ENCODE data around the gene INVS. TPM values are rescaled to one million over a fixed set of nuclear protein-coding genes. Genes with fewer than 3 reads are reported as not detected.
"Not testable (repeated sequence)": the region's sequence is repeated elsewhere in the genome, so short reads cannot be mapped to it uniquely, and the experiment has no call there.

INVS gene
- total RNA-seq, 1 experiment from 2014 or later, result 30.1 TPM

GRCh38 chr9:100126423-100126822 lies 27.4 kb downstream of the INVS start:
- peaks cover 5% of the 10 kb centered on the region; the same call in 1 of the 2 replicates for H3K4me1 ChIP-seq
- DNase-seq, result no peak
- H3K9me3 ChIP-seq (replicated peaks), result peaks cover 9% of the 10 kb centered on the region
- no peak overlapping the region for H3K27ac ChIP-seq
- no peak overlapping the region for H3K4me3 ChIP-seq
- peaks cover 48% of the 10 kb centered on the region for H3K36me3 ChIP-seq
- H3K27me3 ChIP-seq, result no peaks in the 10 kb centered on the region

- H3K4me3 ChIP-seq, result no peak overlapping the region
- no peak overlapping the region for H3K27ac ChIP-seq
- DNase-seq, result no peak
- no peaks in the 10 kb centered on the region for H3K9me3 ChIP-seq (replicated peaks)
- H3K36me3 ChIP-seq, result peaks cover 44% of the 10 kb centered on the region
- H3K4me1 ChIP-seq, result 0 out of 2 replicates have a peak, but pooled peaks cover 3% of the 10 kb centered on the region
- H3K27me3 ChIP-seq, result no peaks in the 10 kb centered on the region
Measured at GRCh38 chr9:100129772-100130171, 30.7 kb downstream of the INVS start.

- no peak overlapping the region for H3K4me3 ChIP-seq
- DNase-seq, result no peak
- H3K4me1 ChIP-seq, result 0 out of 2 replicates have a peak, but pooled peaks cover 3% of the 10 kb centered on the region
- H3K36me3 ChIP-seq, result peaks cover 39% of the 10 kb centered on the region
- no peak overlapping the region for H3K27ac ChIP-seq
- no peaks in the 10 kb centered on the region for H3K27me3 ChIP-seq
- no peaks in the 10 kb centered on the region for H3K9me3 ChIP-seq (replicated peaks)
Measured at GRCh38 chr9:100131216-100131615, 32.2 kb downstream of the INVS start.

GRCh38 chr9:100131875-100132430 lies 32.9 kb downstream of the INVS start:
- H3K27me3 ChIP-seq, result no peaks in the 10 kb centered on the region
- H3K27ac ChIP-seq, result no peak overlapping the region
- no peaks in the 10 kb centered on the region for H3K9me3 ChIP-seq (replicated peaks)
- H3K4me3 ChIP-seq, result no peak overlapping the region
- H3K4me1 ChIP-seq, result 0 out of 2 replicates have a peak, but pooled peaks cover 3% of the 10 kb centered on the region
- peaks cover 32% of the 10 kb centered on the region for H3K36me3 ChIP-seq
- no peak for DNase-seq

- H3K27me3 ChIP-seq, result no peaks in the 10 kb centered on the region
- no peak overlapping the region for H3K4me3 ChIP-seq
- 0 out of 2 replicates have a peak, but pooled peaks cover 3% of the 10 kb centered on the region for H3K4me1 ChIP-seq
- peaks cover 13% of the 10 kb centered on the region for H3K36me3 ChIP-seq
- H3K27ac ChIP-seq, result no peak overlapping the region
- DNase-seq, result no peak
- no peaks in the 10 kb centered on the region for H3K9me3 ChIP-seq (replicated peaks)
Measured at GRCh38 chr9:100134731-100135130, 35.7 kb downstream of the INVS start.

- H3K9me3 ChIP-seq (replicated peaks); H3K4me1 ChIP-seq; DNase-seq; H3K36me3 ChIP-seq; H3K4me3 ChIP-seq; H3K27me3 ChIP-seq; H3K27ac ChIP-seq: not testable (repeated sequence)
Measured at GRCh38 chr9:100136799-100137198, 37.8 kb downstream of the INVS start.

DNA sequence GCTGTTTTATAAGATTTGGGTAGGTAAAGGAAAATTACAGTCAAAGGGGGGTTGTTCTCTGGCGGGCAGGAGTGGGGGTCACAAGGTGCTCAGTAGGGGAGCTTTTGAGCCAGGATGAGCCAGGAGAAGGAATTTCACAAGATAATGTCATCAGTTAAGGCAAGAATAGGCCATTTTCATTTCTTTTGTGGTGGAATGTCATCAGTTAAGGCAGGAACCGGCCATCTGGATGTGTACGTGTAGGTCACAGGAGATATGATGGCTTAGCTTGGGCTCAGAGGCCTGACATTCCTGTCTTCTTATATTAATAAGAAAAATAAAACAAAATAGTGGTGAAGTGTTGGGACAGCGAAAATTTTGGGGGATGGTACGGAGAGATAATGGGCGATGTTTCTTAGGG lies 41.3 kb downstream of the INVS start:
- not testable (repeated sequence) for DNase-seq; H3K4me1 ChIP-seq; H3K27me3 ChIP-seq; H3K36me3 ChIP-seq; H3K9me3 ChIP-seq (replicated peaks); H3K4me3 ChIP-seq; H3K27ac ChIP-seq

DNA sequence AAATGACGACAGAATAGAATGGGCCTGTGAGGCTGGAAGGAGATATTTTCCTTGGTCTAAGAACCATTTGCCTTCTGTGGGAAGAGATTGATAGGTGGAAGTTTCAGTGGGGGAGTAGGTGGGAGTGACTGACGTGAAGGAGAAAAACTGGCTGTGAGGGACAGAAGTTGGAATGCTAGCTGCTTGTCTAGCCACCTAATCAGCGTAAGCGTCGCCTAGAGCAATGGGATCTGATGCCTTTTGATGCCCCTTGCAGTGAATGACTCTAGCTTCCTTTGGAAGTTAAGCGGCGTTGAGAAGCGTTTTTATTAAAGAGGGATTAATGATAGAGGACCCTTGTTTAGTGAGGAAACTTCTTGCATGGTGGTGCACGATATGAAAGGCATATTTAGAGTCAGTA lies 42.8 kb downstream of the INVS start:
- H3K4me1 ChIP-seq; H3K27me3 ChIP-seq; DNase-seq; H3K9me3 ChIP-seq (replicated peaks); H3K36me3 ChIP-seq; H3K4me3 ChIP-seq; H3K27ac ChIP-seq: not testable (repeated sequence)

- H3K36me3 ChIP-seq; H3K4me3 ChIP-seq; H3K27ac ChIP-seq; H3K27me3 ChIP-seq; H3K4me1 ChIP-seq; DNase-seq; H3K9me3 ChIP-seq (replicated peaks): not testable (repeated sequence)
Measured at GRCh38 chr9:100145167-100145934, 46.3 kb downstream of the INVS start.

DNA sequence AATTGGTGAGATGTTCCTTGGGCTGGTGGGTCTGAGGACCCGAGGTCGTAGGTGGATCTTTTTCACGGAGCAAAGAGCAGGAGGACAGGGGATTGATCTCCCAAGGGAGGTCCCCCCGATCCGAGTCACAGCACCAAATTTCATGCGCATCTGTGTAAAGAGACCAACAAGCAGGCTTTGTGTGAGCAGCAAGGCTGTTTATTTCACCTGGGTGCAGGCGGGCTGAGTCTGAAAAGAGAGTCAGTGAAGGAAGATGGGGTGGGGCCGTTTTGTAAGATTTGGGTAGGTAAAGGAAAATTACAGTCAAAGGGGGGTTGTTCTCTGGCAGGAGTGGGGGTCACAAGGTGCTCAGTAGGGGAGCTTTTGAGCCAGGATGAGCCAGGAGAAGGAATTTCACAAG lies 46.9 kb downstream of the INVS start:
- not testable (repeated sequence) for H3K9me3 ChIP-seq (replicated peaks); DNase-seq; H3K27ac ChIP-seq; H3K36me3 ChIP-seq; H3K4me3 ChIP-seq; H3K27me3 ChIP-seq; H3K4me1 ChIP-seq

DNA sequence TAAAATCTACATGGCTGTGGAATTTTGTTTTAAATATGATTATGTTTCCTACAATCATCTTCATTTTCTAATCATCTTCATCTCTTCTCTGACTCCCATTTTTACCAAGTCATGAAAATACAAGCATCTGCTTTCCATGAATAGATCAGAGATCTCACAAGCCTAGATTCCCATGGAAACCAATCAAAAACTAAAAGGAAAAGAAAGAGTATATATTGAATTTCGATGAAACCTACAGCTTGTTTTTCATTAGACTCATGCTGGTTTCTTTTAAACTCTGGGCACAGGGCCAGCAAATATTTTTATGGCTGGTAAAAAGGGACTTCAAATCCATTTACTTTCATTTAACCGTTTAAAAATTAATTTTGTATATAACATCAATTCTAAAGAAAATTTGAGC lies 51.2 kb downstream of the INVS start:
- H3K36me3 ChIP-seq, result no peaks in the 10 kb centered on the region; the same call in 1 of the 2 replicates
- no peaks in the 10 kb centered on the region for H3K4me1 ChIP-seq
- no peaks in the 10 kb centered on the region for H3K27me3 ChIP-seq
- no peak overlapping the region for H3K4me3 ChIP-seq
- H3K9me3 ChIP-seq (replicated peaks), result no peaks in the 10 kb centered on the region; the same call in 1 of the 2 replicates
- DNase-seq, result no peak
- H3K27ac ChIP-seq, result no peak overlapping the region

- no peaks in the 10 kb centered on the region for H3K4me1 ChIP-seq
- peaks cover 2% of the 10 kb centered on the region; the same call in 1 of the 2 replicates for H3K36me3 ChIP-seq
- H3K9me3 ChIP-seq (replicated peaks), result no peaks in the 10 kb centered on the region
- H3K27ac ChIP-seq, result no peak overlapping the region
- H3K4me3 ChIP-seq, result no peak overlapping the region
- no peaks in the 10 kb centered on the region for H3K27me3 ChIP-seq
- no peak for DNase-seq
Measured at GRCh38 chr9:100160021-100160420, 61.0 kb downstream of the INVS start.

- no peak for DNase-seq
- no peak overlapping the region for H3K27ac ChIP-seq
- H3K4me3 ChIP-seq, result no peak overlapping the region
- H3K9me3 ChIP-seq (replicated peaks), result no peaks in the 10 kb centered on the region
- H3K4me1 ChIP-seq, result no peaks in the 10 kb centered on the region
- peaks cover 5% of the 10 kb centered on the region; the same call in 1 of the 2 replicates for H3K36me3 ChIP-seq
- no peaks in the 10 kb centered on the region for H3K27me3 ChIP-seq
Measured at GRCh38 chr9:100167176-100167575, 68.1 kb downstream of the INVS start.

DNA sequence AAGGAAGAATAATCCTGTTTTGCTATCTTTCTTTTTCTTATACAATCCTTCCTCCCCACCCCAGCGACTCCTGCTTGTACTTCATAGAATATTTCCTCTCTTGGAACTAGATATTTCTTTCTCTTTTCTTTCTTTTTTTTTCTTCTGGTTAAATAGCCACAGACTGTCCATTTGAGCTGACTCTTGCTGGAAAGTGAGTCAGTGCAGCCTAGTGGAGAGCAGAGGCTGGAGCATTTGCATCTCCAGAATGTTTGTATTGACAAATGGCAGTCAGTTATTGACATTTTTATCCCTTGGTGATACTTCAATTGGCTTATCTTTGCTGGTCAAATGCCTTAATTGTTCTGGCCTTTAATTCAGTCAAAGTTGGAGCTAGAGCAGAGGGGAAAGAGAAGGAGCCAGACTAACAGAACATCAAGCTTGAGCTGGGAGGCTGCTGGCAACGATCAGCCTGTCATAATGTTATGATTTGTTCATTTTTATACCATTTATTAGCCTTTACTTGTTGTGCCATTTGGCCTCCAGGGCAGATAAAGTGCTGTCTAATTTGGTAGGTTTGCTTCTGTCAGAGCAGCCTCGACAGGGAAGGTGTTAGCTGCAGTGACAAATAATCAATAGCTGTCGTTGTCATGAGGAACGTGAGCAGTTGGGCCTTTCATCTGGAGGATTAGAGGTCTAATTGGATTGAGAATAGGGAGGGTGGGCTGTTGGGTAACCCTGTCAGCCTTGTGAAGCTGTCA lies 69.0 kb downstream of the INVS start:
- Histone ChIP-seq H3K4me3 (no peak overlapping the region), H3K27me3 (no peaks in the 10 kb centered on the region), H3K9me3 (replicated peaks) (peaks cover 6% of the 10 kb centered on the region; the same call in 1 of the 2 replicates), H3K36me3 (0 out of 2 replicates have a peak, but pooled peaks cover 5% of the 10 kb centered on the region), H3K4me1 (no peaks in the 10 kb centered on the region), H3K27ac (no peak overlapping the region)
- no peak for DNase-seq

GRCh38 chr9:100170085-100170484 lies 71.0 kb downstream of the INVS start:
- Histone ChIP-seq H3K27me3 (no peaks in the 10 kb centered on the region), H3K27ac (no peak overlapping the region), H3K4me1 (no peaks in the 10 kb centered on the region), H3K4me3 (no peak overlapping the region), H3K9me3 (replicated peaks) (peaks cover 8% of the 10 kb centered on the region), H3K36me3 (peaks cover 11% of the 10 kb centered on the region)
- DNase-seq, result no peak
